Ishikawa (cell line): ENCODE data around the gene RAC2.

ENCODE experiments used
- CEBPB ChIP-seq: IDR thresholded peaks from 2 replicates; pipeline ENCODE4 v1.6.1; 2012
- CREB1 ChIP-seq: IDR thresholded peaks from 2 replicates; pipeline ENCODE4 v1.6.1; 2012; ENCODE audit warnings: low read depth
- EGR1 ChIP-seq: IDR thresholded peaks from 2 replicates; pipeline ENCODE4 v1.6.1; 2012
- EP300 ChIP-seq: IDR thresholded peaks from 2 replicates; pipeline ENCODE4 v1.6.1; 2012; ENCODE audit warnings: borderline replicate concordance
- RAD21 ChIP-seq: IDR thresholded peaks from 2 replicates; pipeline ENCODE4 v1.6.1; 2012; ENCODE audit warnings: low read depth
- TAF1 ChIP-seq: IDR thresholded peaks from 2 replicates; pipeline ENCODE4 v1.6.1; 2012; ENCODE audit warnings: low read depth, mild to moderate bottlenecking
- YY1 ChIP-seq: IDR thresholded peaks from 2 replicates; pipeline ENCODE4 v1.6.1; 2012; ENCODE audit warnings: low read depth
- ZBTB7A ChIP-seq: IDR thresholded peaks from 2 replicates; pipeline ENCODE4 v1.6.1; 2012; ENCODE audit warnings: low read depth
- TF ChIP-seq, protein P1 (sequence below): IDR thresholded peaks from 2 replicates; pipeline ENCODE4 v1.6.1; 2012; ENCODE audit warnings: low read depth, mild to moderate bottlenecking
- TF ChIP-seq, protein P2 (sequence below): IDR thresholded peaks from 2 replicates; pipeline ENCODE4 v1.6.1; 2012

DNA sequence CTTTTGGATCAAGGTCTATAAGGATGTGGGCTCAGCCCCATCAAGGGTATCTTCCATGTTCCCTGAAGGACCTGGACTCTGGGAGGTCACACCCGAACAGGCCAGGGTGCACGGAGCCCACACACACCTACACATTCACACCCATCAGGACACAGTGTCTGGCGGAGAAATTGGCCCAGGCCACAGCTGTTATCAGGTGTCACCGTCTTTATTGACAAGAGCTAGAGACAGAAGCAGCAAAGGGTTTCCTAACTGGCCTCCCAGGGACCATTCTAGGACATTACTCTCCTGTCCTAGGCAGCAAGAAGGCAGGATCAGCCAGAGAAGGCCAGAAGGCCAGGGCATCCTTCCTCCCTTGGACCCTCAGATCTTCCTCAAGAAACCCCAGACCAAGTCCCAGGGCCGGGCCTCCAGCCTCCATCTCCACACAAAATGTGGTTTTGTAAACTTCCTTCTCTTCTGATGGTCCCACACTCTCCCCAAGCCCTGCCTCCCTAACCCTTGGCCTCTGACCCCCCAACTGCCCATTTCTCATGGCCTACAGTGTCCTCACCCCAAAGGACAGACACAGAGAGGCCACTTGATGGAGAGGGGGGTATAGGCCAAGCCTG lies 39.9 kb downstream of the RAC2 start:
- TF ChIP-seq YY1 (no peak), EGR1 (no peak), TAF1 (no peak), CEBPB (no peak), CREB1 (no peak), EP300 (no peak), RAD21 (no peak), ZBTB7A (no peak)
- TF ChIP-seq, protein P1, sequence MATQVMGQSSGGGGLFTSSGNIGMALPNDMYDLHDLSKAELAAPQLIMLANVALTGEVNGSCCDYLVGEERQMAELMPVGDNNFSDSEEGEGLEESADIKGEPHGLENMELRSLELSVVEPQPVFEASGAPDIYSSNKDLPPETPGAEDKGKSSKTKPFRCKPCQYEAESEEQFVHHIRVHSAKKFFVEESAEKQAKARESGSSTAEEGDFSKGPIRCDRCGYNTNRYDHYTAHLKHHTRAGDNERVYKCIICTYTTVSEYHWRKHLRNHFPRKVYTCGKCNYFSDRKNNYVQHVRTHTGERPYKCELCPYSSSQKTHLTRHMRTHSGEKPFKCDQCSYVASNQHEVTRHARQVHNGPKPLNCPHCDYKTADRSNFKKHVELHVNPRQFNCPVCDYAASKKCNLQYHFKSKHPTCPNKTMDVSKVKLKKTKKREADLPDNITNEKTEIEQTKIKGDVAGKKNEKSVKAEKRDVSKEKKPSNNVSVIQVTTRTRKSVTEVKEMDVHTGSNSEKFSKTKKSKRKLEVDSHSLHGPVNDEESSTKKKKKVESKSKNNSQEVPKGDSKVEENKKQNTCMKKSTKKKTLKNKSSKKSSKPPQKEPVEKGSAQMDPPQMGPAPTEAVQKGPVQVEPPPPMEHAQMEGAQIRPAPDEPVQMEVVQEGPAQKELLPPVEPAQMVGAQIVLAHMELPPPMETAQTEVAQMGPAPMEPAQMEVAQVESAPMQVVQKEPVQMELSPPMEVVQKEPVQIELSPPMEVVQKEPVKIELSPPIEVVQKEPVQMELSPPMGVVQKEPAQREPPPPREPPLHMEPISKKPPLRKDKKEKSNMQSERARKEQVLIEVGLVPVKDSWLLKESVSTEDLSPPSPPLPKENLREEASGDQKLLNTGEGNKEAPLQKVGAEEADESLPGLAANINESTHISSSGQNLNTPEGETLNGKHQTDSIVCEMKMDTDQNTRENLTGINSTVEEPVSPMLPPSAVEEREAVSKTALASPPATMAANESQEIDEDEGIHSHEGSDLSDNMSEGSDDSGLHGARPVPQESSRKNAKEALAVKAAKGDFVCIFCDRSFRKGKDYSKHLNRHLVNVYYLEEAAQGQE: no peak
- TF ChIP-seq, protein P2, sequence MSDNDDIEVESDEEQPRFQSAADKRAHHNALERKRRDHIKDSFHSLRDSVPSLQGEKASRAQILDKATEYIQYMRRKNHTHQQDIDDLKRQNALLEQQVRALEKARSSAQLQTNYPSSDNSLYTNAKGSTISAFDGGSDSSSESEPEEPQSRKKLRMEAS: no peak
